GM18519 (cell line): ENCODE results near the gene PLK2.

Experiments
- ATAC-seq: cut with Tn5 transposase; IDR thresholded peaks from one replicate; pipeline ENCODE4 v1.9.1; 2021; ENCODE audit warnings: mild to moderate bottlenecking, moderate library complexity; ENCODE audit not compliant: unreplicated experiment, low FRiP score

The PLK2 gene

GRCh38 chr5:58451732-58452565 is 7.9 kb downstream of the PLK2 start:
- no peak for ATAC-seq

- ATAC-seq: no peak
Observed at GRCh38 chr5:58450811-58451629, 8.9 kb downstream of the PLK2 start.

- ATAC-seq: no peak
Observed at GRCh38 chr5:58450018-58450417, 9.9 kb downstream of the PLK2 start.

GRCh38 chr5:58447226-58447625 is 12.7 kb downstream of the PLK2 start:
- no peak for ATAC-seq

GRCh38 chr5:58446024-58446423 is 13.9 kb downstream of the PLK2 start:
- no peak for ATAC-seq

- ATAC-seq: no peak
Observed at GRCh38 chr5:58444805-58445204, 15.1 kb downstream of the PLK2 start.

GRCh38 chr5:58440901-58441460 is 18.9 kb downstream of the PLK2 start:
- ATAC-seq: no peak

- no peak for ATAC-seq
Observed at GRCh38 chr5:58439094-58439644, 20.7 kb downstream of the PLK2 start.

- ATAC-seq: no peak
Observed at GRCh38 chr5:58437661-58438060, 22.2 kb downstream of the PLK2 start.

GRCh38 chr5:58431832-58432231 is 28.1 kb downstream of the PLK2 start:
- no peak for ATAC-seq

GRCh38 chr5:58412932-58413331 is 47.0 kb downstream of the PLK2 start:
- no peak for ATAC-seq

GRCh38 chr5:58412081-58412480 is 47.8 kb downstream of the PLK2 start:
- ATAC-seq: no peak

GRCh38 chr5:58411372-58411771 is 48.5 kb downstream of the PLK2 start:
- ATAC-seq: no peak

GRCh38 chr5:58410441-58410840 is 49.4 kb downstream of the PLK2 start:
- ATAC-seq: no peak

- ATAC-seq: no peak
Observed at GRCh38 chr5:58407042-58407719, 52.7 kb downstream of the PLK2 start.

- ATAC-seq: no peak
Observed at GRCh38 chr5:58406394-58406793, 53.5 kb downstream of the PLK2 start.

- no peak for ATAC-seq
Observed at GRCh38 chr5:58405175-58405574, 54.7 kb downstream of the PLK2 start.

GRCh38 chr5:58404734-58405133 is 55.2 kb downstream of the PLK2 start:
- ATAC-seq: no peak
